IPS-18c (cell line): Measurements from ENCODE around the gene CH25H.
"Not testable (repeated sequence)": the region's sequence is repeated elsewhere in the genome, so short reads cannot be mapped to it uniquely, and the experiment has no call there.

Source experiments
- H3K4me3 ChIP-seq: 2 replicates; pipeline ENCODE4 v1.7.0; 2013; ENCODE audit warnings: low read depth, mild to moderate bottlenecking, low read length, moderate library complexity; ENCODE audit not compliant: insufficient read depth
- H3K9me3 ChIP-seq: one replicate; pipeline ENCODE4 v1.6.1; 2013; ENCODE audit warnings: mild to moderate bottlenecking, low read length, moderate library complexity; ENCODE audit not compliant: control insufficient read depth, insufficient read depth

Gene CH25H

GRCh38 chr10:89207181-89207800 lies at the start of gene CH25H:
CH25H (minus strand) TSS chr10:89207317; CDS start chr10:89207292, 25 bp downstream.
- no peaks in the 10 kb centered on the region for H3K9me3 ChIP-seq
- peak within 1 kb of the TSS; percentile 55 for H3K4me3 ChIP-seq

- Histone ChIP-seq H3K9me3 (peaks cover 11% of the 10 kb centered on the region), H3K4me3 (no peak overlapping the region)
Observed at GRCh38 chr10:89256340-89256739, 49.2 kb upstream of the CH25H start.

GRCh38 chr10:89255793-89256192 lies 48.7 kb upstream of the CH25H start:
- Histone ChIP-seq H3K4me3 (no peak overlapping the region), H3K9me3 (peaks cover 11% of the 10 kb centered on the region)

- H3K4me3 ChIP-seq = not testable (repeated sequence)
- H3K9me3 ChIP-seq = peaks cover 11% of the 10 kb centered on the region
Observed at GRCh38 chr10:89255091-89255579, 48.0 kb upstream of the CH25H start.

- Histone ChIP-seq H3K4me3 (no peak overlapping the region), H3K9me3 (peaks cover 11% of the 10 kb centered on the region)
Observed at GRCh38 chr10:89252225-89252585, 45.1 kb upstream of the CH25H start.

GRCh38 chr10:89251409-89252224 lies 44.5 kb upstream of the CH25H start, which contains the start of gene LIPA:
LIPA (minus strand) TSS chr10:89251775; CDS start chr10:89247648, 4,127 bp downstream.
- H3K4me3 ChIP-seq = peak within 1 kb of the TSS; percentile 77
- peaks cover 11% of the 10 kb centered on the region for H3K9me3 ChIP-seq

- H3K4me3 ChIP-seq = peak overlapping the region; percentile 77
- peaks cover 11% of the 10 kb centered on the region for H3K9me3 ChIP-seq
Observed at GRCh38 chr10:89250865-89251408, 43.8 kb upstream of the CH25H start.

- peaks cover 4% of the 10 kb centered on the region for H3K9me3 ChIP-seq
- no peak overlapping the region for H3K4me3 ChIP-seq
Observed at GRCh38 chr10:89248990-89249389, 41.9 kb upstream of the CH25H start.

- not testable (repeated sequence) for H3K9me3 ChIP-seq, H3K4me3 ChIP-seq
Observed at GRCh38 chr10:89247623-89248022, 40.5 kb upstream of the CH25H start.

GRCh38 chr10:89245802-89246201 lies 38.7 kb upstream of the CH25H start:
- no peaks in the 10 kb centered on the region for H3K9me3 ChIP-seq
- H3K4me3 ChIP-seq = no peak overlapping the region

- no peaks in the 10 kb centered on the region for H3K9me3 ChIP-seq
- no peak overlapping the region for H3K4me3 ChIP-seq
Observed at GRCh38 chr10:89242840-89243568, 35.9 kb upstream of the CH25H start.

GRCh38 chr10:89242345-89242684 lies 35.2 kb upstream of the CH25H start:
- Histone ChIP-seq H3K4me3 (no peak overlapping the region), H3K9me3 (no peaks in the 10 kb centered on the region)

- H3K9me3 ChIP-seq = no peaks in the 10 kb centered on the region
- H3K4me3 ChIP-seq = no peak overlapping the region
Observed at GRCh38 chr10:89241486-89242344, 34.6 kb upstream of the CH25H start.

- no peak overlapping the region for H3K4me3 ChIP-seq
- H3K9me3 ChIP-seq = no peaks in the 10 kb centered on the region
Observed at GRCh38 chr10:89241026-89241425, 33.9 kb upstream of the CH25H start.

GRCh38 chr10:89240519-89240918 lies 33.4 kb upstream of the CH25H start:
- Histone ChIP-seq H3K9me3 (no peaks in the 10 kb centered on the region), H3K4me3 (no peak overlapping the region)

- Histone ChIP-seq H3K4me3 (no peak overlapping the region), H3K9me3 (no peaks in the 10 kb centered on the region)
Observed at GRCh38 chr10:89238956-89239644, 32.0 kb upstream of the CH25H start.
